HG03025 (cell line): ENCODE measurements around the gene TECPR2.

Source experiments
- ATAC-seq: cut with Tn5 transposase; IDR thresholded peaks from one replicate; pipeline ENCODE4 v1.9.1; 2021; ENCODE audit warnings: mild to moderate bottlenecking, moderate library complexity; ENCODE audit not compliant: unreplicated experiment, low FRiP score

Gene TECPR2

DNA sequence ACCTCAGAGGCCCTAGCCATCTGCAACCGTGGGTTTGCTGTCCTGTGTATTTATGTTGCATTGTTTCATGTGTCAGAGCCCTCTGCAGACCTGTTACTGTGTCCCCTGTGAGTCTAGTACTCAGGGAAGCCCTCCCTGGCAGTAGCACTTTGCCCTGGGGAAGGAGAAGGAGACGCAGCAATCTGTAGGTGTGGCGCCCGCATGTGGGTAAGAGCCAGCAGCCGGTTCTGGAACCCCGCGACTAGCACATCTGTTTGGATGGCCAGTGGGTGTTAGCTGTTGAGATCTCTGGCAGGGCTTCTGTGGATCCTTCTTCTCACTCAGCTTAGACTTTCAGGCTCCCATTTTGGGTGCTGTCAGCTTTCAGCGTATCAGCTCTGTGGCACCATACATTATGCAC, 57.0 kb downstream of the TECPR2 start:
- no peak for ATAC-seq

DNA sequence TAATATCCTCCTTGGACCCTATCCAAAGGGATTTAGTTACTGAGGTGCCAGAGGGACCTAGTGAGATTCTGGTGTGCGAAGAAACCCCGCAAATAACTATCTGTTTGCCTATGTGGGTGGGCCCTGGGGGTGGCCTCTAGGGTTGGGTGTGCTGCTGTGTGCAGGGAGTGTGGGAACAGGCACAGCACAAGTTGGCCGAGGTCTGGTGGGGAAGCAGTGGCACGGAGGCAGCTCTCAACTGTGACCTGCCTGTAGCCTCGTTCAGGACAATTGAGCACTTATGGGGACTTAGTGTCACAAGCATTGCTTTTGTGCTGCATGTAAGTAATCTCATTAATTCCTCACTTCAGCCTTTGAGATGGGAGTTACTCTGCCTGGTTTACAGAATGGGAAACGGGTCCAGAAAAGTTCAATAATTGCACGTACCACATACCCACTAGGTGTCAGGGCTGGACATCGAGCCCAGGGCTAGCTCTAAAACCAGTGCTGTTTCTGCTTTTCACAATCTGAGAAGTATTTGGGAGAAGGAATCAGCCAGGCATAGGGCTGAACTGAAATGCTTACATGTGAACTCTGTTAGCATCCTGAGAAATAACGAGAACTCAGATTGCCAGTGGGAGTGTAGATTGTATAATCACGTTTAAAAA, 58.8 kb downstream of the TECPR2 start:
- no peak for ATAC-seq

DNA sequence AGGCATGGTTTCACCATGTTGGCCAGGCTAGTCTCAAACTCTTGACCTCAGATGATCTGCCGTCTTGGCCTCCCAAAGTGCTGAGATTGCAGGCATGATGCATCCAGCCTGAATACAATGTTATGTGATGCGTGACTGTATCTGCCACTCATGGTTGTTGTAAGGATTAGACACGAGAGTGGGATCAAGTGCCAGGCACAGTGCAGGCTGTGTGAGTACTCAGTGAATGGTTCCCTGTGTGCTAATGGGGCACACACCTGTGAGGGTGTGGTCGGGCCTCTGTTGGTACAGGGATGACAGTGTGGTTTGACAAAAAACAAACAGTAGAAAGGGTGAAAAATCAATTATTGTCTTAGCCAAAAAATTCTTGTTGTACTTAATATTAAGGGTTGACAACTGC, 61.8 kb downstream of the TECPR2 start:
- ATAC-seq: no peak

GRCh38 chr14:102424923-102425322, 62.2 kb downstream of the TECPR2 start:
- no peak for ATAC-seq

DNA sequence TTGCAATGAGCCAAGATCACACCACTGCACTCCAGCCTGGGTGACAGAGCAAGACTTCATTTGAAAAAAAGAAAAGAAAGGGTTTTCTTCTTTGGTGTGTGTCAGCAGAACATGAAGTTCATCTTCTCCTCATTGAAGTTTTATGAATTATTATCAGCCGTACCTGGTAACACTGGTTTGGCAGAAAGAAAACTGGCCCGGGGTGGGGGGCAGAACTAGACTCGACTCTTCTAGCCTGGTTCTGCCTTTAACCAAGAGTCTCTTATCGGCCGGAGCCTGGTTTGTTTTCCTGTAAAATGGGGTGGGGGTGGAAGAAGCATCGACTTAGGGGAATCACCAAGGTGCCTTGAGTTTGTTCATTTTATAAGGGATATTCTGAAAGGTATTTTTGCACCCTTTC, 64.1 kb downstream of the TECPR2 start:
- ATAC-seq: no peak

- no peak for ATAC-seq
These were observed 64.9 kb downstream of the TECPR2 start for GRCh38 chr14:102427642-102428041.

DNA sequence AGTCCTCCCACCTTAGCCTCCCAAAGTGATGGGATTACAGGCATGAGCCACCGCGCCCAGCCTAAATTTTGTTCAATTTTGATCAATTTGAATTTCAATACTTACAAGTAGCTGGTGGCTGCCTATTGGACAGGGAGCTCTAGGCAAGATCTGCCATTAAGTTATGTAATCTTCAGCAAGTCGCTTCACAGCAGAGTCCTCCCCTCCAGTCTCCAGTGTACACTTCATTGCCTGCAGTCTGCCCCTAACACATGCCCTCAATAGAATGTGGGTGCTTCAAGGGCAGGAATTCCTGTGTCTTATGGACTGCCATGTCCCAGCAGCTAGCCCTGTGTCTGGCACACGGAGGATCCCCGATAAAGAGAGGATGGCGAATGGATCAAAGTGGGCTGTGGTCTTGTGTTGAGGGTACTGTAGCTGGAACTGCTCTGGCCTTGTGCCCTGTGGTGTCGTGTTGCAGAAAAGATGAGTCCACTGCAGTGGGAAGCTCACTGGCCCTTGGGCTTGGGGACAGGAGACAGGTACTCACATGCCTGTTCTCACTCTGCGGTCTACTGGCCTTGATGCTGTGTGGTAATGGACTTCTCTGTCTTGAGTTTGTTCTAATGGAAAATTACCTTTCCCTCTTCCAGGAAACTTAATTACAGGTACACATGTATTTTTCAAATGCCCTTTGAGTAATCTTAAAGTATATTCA, 67.6 kb downstream of the TECPR2 start:
- no peak for ATAC-seq

DNA sequence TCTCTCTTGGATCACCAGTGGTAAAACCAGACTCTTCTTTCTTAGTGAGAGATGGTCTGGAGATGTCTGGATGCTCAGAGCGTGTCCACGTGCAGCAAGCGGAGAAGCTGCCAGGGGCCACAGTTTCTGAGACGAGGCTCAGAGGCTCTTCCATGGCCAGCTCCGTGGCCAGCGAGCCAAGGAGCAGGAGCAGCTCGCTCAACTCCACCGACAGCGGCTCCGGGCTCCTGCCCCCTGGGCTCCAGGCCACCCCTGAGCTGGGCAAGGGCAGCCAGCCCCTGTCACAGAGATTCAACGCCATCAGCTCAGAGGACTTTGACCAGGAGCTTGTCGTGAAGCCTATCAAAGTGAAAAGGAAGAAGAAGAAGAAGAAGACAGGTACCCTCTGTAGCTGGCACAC, 69.0 kb downstream of the TECPR2 start:
- ATAC-seq: no peak

GRCh38 chr14:102434647-102435175, 72.0 kb downstream of the TECPR2 start:
- no peak for ATAC-seq

DNA sequence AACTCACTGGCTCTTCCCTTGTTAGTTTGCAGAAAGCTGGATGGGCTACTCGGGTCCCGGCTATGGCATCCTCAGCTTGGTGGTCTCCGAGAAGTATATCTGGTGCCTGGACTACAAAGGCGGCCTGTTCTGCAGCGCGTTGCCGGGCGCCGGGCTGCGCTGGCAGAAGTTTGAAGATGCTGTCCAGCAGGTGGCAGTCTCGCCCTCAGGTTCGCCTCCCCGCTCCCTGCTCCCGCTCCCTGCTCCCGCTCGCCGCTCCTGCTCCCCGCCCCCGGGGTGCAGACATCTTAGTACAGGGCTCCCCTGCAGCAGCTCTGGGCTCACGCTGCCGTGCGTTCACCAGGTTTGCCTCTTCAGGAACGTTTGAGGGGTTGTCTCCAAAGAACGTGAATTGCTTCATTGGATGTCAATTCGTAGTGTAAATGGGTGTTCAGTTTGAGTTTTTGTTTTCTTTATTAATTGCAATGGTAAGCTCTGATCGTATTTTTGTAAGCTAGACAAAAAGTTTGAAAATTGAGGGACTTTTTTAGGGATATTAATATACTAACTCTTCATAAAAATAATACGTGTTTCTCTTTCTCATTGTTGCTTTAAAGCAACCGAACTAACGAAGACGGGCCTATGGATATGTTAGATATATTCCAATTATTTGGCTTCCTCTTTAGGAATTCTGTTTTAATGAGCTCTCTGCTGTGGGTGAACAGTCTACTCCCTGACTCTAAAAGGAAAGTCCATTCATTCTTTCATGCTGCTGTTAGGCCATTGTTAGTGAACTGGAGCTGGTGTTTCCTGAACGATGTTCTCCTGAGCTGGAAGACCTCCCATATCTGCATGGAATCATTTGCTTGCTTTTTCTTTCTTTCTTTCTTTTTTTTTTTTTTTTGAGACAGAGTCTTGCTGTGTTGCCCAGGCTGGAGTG, 75.5 kb downstream of the TECPR2 start:
- no peak for ATAC-seq

- no peak for ATAC-seq
These were observed 76.8 kb downstream of the TECPR2 start for GRCh38 chr14:102439556-102439955.

DNA sequence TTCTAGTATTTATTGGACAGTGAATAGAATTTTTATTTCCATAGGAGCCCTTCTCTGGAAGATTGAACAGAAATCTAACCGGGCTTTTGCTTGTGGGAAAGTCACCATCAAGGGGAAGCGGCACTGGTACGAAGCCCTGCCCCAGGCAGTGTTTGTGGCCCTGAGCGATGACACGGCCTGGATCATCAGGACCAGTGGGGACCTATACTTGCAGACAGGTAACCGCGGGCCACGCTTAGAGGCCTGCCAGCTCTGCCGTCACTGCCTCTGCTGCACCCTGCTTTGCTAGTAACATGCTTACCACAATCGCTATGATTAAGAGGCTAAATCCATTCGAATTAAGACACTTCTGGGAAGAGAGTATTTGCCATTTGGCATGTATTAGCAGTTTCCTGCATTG, 77.7 kb downstream of the TECPR2 start:
- ATAC-seq: no peak

DNA sequence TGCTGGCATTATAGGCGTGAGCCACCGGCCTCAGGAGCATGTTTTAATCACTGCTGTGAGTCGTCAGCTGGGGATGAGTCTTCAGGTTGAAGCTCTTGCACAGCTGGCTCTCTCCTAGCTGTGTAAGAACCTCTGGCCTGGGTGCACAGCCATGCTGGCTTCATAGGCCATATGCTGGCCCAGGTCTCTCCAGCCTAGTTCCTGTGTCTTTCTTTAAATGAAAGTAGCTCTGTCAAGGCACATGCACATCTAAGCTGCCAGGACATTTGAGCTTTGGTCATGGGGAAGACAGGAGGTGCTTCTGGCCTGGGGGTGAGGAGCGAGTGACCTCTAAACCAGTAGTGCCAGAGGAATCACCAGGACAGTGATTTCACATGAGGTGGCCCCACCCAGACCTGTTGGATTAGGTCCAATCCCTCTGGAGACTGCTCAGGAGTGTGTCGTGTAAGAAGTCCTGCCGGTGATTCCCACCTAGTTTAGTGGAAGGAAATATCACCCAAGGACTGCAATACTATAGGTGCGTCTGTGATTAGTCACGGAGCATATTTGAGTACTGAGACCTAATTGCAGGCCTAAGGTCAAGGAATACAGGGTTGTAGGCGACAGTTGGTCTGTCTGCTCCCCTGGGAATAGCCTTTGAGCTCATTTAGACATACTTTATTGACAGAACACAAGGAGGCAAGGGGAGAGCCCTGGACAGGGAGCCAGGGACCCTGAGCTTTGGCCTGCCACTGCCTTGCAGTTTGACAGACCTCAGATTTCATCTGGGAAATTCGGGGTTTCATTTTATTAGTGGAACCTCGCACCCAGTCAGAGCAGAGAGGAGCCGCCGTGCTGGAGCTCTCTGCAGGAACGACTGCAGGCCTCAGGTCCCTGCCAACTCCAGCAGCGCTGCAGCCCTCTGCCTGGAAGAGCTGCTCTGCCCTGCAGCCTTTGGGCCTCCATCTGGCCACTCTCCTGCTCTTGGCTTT, 79.8 kb downstream of the TECPR2 start:
- ATAC-seq: no peak

- no peak for ATAC-seq
These were observed 82.3 kb downstream of the TECPR2 start for GRCh38 chr14:102445066-102445465.

GRCh38 chr14:102445641-102446040, 82.9 kb downstream of the TECPR2 start:
- ATAC-seq: no peak

DNA sequence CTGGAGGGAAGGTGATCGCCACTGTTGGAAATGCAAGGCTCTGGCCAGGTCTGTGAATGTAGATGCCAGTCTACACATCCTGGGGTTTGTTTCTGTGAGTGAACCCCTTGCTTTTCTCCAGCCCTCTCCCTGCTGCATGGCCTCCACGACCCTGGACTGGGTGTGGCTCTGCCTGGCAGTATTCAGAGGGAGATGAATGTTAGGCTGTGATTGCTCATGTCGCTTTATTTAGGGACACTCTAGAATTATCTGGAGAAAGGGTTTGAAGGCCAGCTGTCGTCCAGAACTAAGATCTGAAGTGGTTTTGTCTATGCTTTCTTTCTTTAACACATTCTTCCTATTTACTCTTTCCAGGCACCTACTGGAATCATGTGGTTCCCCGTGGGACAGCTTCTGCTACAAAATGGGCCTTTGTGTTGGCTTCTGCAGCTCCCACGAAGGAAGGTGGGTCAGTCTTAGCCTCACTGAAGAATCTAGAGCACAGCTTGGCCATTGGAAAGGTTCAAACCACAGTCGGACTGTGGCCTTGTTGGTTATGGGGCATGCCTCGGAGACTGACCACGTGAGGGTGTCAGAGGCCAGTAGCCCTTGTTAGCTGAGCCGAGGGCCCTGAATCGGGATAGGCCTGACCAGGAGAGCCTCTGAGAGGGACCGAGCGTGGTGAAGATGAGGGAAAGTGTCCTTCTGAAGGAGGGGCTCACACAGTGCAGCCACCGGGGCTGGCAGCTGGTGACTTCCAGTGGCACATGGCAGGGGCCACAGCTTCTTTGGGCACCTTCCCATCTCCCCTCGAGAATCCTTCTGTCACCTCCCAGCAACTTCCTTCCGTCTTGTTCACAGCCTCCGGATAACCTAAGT, 87.7 kb downstream of the TECPR2 start:
- ATAC-seq: no peak

DNA sequence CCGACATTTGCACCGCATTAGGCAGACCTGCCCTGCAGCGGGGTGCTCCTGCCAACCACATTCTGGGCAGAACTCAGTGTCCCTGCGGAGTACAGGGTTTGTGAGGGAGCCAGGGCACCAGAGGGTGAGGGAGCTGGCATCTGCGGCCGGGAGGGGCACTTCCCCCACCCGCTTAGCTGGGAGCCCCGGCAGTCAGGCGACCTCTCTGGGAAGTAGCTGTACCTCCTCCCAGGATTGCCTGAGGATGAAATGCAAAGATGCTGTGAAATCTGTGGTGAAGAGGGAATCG, 88.3 kb downstream of the TECPR2 start:
- no peak for ATAC-seq

- ATAC-seq: no peak
These were observed 89.6 kb downstream of the TECPR2 start for GRCh38 chr14:102452302-102452701.

- no peak for ATAC-seq
These were observed 92.0 kb downstream of the TECPR2 start for GRCh38 chr14:102454711-102455110.
